Caco-2 (cell line): ENCODE data around the gene CYP46A1. TPM values are rescaled to one million over a fixed set of nuclear protein-coding genes. Genes with fewer than 3 reads are reported as not detected.

Source experiments
- BruUV-seq: library from RNA; stranded (reverse); fragments of 400-500 nt; replicated peaks from 2 replicates; lab custom pipeline; 2021; lab: Mats Ljungman, UMichigan
- CTCF ChIA-PET: fragments of 300-600 bp; sonication (Branson Sonifier 250); formaldehyde crosslinking; loops from one replicate; lab custom pipeline; 2022; ENCODE audit warnings: antibody characterized with exemption; lab: Charles Lee
- POLR2A ChIA-PET: fragments of 300-600 bp; sonication (Branson Sonifier 250); formaldehyde crosslinking; loops from one replicate; lab custom pipeline; 2022; ENCODE audit warnings: antibody characterized with exemption; lab: Charles Lee
- DNase-seq, 2 experiments: peaks; one replicate each; pipeline versions ENCODE4 v3.0.0 to v3.0.0-alpha.2; 2020 to 2022
- H3K27me3 ChIP-seq: replicated peaks from 2 replicates; pipeline ENCODE4 v1.6.0; 2011; ENCODE audit warnings: low read length; ENCODE audit not compliant: control insufficient read depth, insufficient read depth
- H3K36me3 ChIP-seq: 2 replicates; pipeline ENCODE4 v1.5.1; 2011; ENCODE audit warnings: low read length; ENCODE audit not compliant: control insufficient read depth, insufficient read depth
- H3K4me1 ChIP-seq: fragments of 250-450 bp; sonication (Bioruptor Pico); 2 replicates; pipeline ENCODE4 v1.5.1; 2020; ENCODE audit warnings: mild to moderate bottlenecking
- H3K4me3 ChIP-seq: 2 replicates; pipeline ENCODE4 v1.5.1; 2011; ENCODE audit warnings: low read depth, mild to moderate bottlenecking, control low read depth, low read length
- H3K9me3 ChIP-seq: fragments of 250-450 bp; sonication (Bioruptor Pico); 2 replicates; pipeline ENCODE4 v1.5.1; 2020; ENCODE audit warnings: mild to moderate bottlenecking, moderate library complexity
- H3K27ac Mint-ChIP-seq: one replicate; pipeline ENCODE4 v1.8.0; 2022; ENCODE audit warnings: mixed read lengths; ENCODE audit not compliant: unreplicated experiment
- H3K27me3 Mint-ChIP-seq: one replicate; pipeline ENCODE4 v1.8.0; 2022; ENCODE audit warnings: mixed read lengths; ENCODE audit not compliant: insufficient read depth, unreplicated experiment
- H3K36me3 Mint-ChIP-seq: one replicate; pipeline ENCODE4 v1.8.0; 2022; ENCODE audit warnings: mild to moderate bottlenecking, mixed read lengths; ENCODE audit not compliant: insufficient read depth, unreplicated experiment
- H3K4me1 Mint-ChIP-seq: one replicate; pipeline ENCODE4 v1.8.0; 2022; ENCODE audit warnings: low read depth, mixed read lengths; ENCODE audit not compliant: unreplicated experiment
- H3K4me3 Mint-ChIP-seq: one replicate; pipeline ENCODE4 v1.8.0; 2022; ENCODE audit warnings: mild to moderate bottlenecking, moderate library complexity, mixed read lengths; ENCODE audit not compliant: unreplicated experiment
- H3K9me3 Mint-ChIP-seq: one replicate; pipeline ENCODE4 v1.8.0; 2022; ENCODE audit warnings: mixed read lengths; ENCODE audit not compliant: unreplicated experiment
- CTCF ChIP-seq, 2 experiments: fragments of 200-600 bp in 1 of 2; IDR thresholded peaks; 1 replicate in 1 of 2; 2 replicates in 1 of 2; pipeline versions ENCODE4 v1.5.1 to v1.8.0; 2011 to 2022; ENCODE audit warnings: antibody characterized with exemption in 1 of 2, control low read depth in 1 of 2, inconsistent platforms in 1 of 2, low read depth in 1 of 2, low read length in 1 of 2, mild to moderate bottlenecking in 1 of 2, moderate library complexity in 1 of 2; ENCODE audit not compliant: insufficient read depth in 1 of 2, severe bottlenecking in 1 of 2, unreplicated experiment in 1 of 2
- intact Hi-C: fragments of 100-400 bp; cut with micrococcal nuclease; formaldehyde crosslinking; loops from one replicate; pipeline ENCODE4 v1.10.0; 2022; ENCODE audit not compliant: unreplicated experiment
- total RNA-seq: library from RNA; stranded (reverse); gene quantifications from 2 replicates; pipeline ENCODE4 v1.2.3, GENCODE V29; 2022

CYP46A1 gene
- total RNA-seq, 1 experiment from 2014 or later = 0.09 TPM

- Histone ChIP-seq H3K4me1 (no peaks in the 10 kb centered on the region), H3K27me3 (no peaks in the 10 kb centered on the region), H3K9me3 (no peaks in the 10 kb centered on the region), H3K36me3 (no peaks in the 10 kb centered on the region), H3K4me3 (no peak overlapping the region)
- Mint-ChIP-seq H3K27me3 (peaks cover 10% of the 10 kb centered on the region), H3K36me3 (no peaks in the 10 kb centered on the region), H3K4me3 (no peak overlapping the region), H3K4me1 (no peaks in the 10 kb centered on the region), H3K9me3 (peaks cover 7% of the 10 kb centered on the region), H3K27ac (no peak overlapping the region)
- intact Hi-C loops = no loop called here
- POLR2A ChIA-PET = no interaction called here
- no TSS peak for BruUV-seq
- CTCF ChIA-PET = no interaction called here
- no peak for DNase-seq
- TF ChIP-seq CTCF (IDR thresholded peaks at IDR 0.05; ENCODE audit: insufficient read depth in 1 of 2, low read depth in 1 of 2, low read length in 1 of 2, severe bottlenecking in 1 of 2, unreplicated experiment in 1 of 2) = no peak
Measured at GRCh38 chr14:99716850-99717681, 33.0 kb downstream of the CYP46A1 start.

GRCh38 chr14:99717682-99718013, 33.5 kb downstream of the CYP46A1 start:
- intact Hi-C loops = no loop called here
- no peak for DNase-seq
- TF ChIP-seq CTCF (IDR thresholded peaks at IDR 0.05; ENCODE audit: insufficient read depth in 1 of 2, low read depth in 1 of 2, low read length in 1 of 2, severe bottlenecking in 1 of 2, unreplicated experiment in 1 of 2) = no peak
- no peaks in the 10 kb centered on the region for H3K9me3 ChIP-seq
- H3K27me3 ChIP-seq = no peaks in the 10 kb centered on the region
- H3K36me3 ChIP-seq = no peaks in the 10 kb centered on the region
- Mint-ChIP-seq H3K27me3 (peaks cover 8% of the 10 kb centered on the region), H3K9me3 (peaks cover under 1% of the 10 kb centered on the region), H3K36me3 (no peaks in the 10 kb centered on the region), H3K4me1 (no peaks in the 10 kb centered on the region), H3K27ac (no peak overlapping the region), H3K4me3 (no peak overlapping the region)
- ChIA-PET POLR2A (no interaction called here), CTCF (no interaction called here)
- BruUV-seq = no TSS peak
- no peak overlapping the region for H3K4me3 ChIP-seq
- no peaks in the 10 kb centered on the region for H3K4me1 ChIP-seq

- peaks cover 6% of the 10 kb centered on the region for H3K27me3 Mint-ChIP-seq
Measured at GRCh38 chr14:99718031-99718810, 34.1 kb downstream of the CYP46A1 start.

More at GRCh38 chr14:99718031-99718810, 34.1 kb downstream of the CYP46A1 start:
- intact Hi-C loops = no loop called here
- H3K4me1 ChIP-seq = no peaks in the 10 kb centered on the region
- DNase-seq = no peak
- ChIA-PET POLR2A (no interaction called here), CTCF (no interaction called here)
- Mint-ChIP-seq H3K27ac (no peak overlapping the region), H3K4me3 (no peak overlapping the region), H3K36me3 (no peaks in the 10 kb centered on the region), H3K9me3 (no peaks in the 10 kb centered on the region), H3K4me1 (no peaks in the 10 kb centered on the region)
- no peaks in the 10 kb centered on the region for H3K36me3 ChIP-seq
- BruUV-seq = no TSS peak
- no peaks in the 10 kb centered on the region for H3K27me3 ChIP-seq
- no peak overlapping the region for H3K4me3 ChIP-seq
- TF ChIP-seq CTCF (IDR thresholded peaks at IDR 0.05; ENCODE audit: insufficient read depth in 1 of 2, low read depth in 1 of 2, low read length in 1 of 2, severe bottlenecking in 1 of 2, unreplicated experiment in 1 of 2) = no peak
- no peaks in the 10 kb centered on the region for H3K9me3 ChIP-seq
